ENCODE results near the gene SCRT2. TPM values are rescaled to one million over a fixed set of nuclear protein-coding genes. Genes with fewer than 3 reads are reported as not detected.

SCRT2 gene
- total and polyA plus RNA-seq, 2 donors from 2014 or later, result not detected

DNA sequence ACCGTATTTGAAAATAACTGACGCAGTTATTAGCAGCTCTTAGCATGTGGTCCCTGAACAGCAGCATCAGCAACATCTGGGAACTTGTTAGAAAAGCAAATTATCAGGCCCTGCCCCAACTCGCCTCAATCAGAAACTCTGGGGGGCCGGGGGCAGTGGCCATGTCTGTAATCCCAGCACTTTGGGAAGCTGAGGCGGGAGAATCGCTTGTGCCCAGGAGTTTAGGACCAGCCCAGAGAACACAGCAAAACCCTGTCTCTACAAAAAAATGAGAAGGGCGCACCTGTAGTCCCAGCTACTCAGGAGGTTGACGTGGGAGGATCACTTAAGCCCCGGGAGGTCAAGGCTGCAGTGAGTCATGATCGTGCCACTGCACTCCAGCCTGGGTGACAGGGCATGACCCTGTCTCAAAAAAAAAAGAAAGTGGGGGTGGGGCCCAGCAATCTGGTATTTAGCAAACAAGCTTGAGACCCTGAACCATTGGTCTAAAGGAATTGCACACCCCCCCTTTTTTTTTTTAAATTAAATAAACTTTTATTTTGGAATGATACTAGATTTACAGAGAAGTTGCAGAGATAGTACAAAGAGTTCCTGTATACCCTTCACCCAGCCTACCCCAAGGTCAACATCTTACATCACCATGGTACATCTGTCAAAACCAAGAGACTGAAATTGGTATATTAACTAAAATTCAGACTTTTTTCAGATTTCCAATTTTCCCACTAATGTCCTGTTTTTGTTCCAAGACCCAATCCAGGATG is 29.3 kb downstream of the SCRT2 start:
- Histone ChIP-seq H3K9me3 (ENCODE audit: control insufficient read depth in 2 of 3, insufficient read depth in 1 of 3, low read length in 3 of 3) (no peaks in the 10 kb centered on the region), H3K9ac (ENCODE audit: low read length in 3 of 3) (no peak overlapping the region), H3K36me3 (ENCODE audit: control insufficient read depth in 2 of 3, insufficient read depth in 3 of 3, low read length in 3 of 3) (peaks cover 0 to 16% (median 13%) of the 10 kb centered on the region in 3 donors), H3K4me3 (ENCODE audit: low read length in 3 of 3) (no peak overlapping the region), H3K4me1 (ENCODE audit: control insufficient read depth in 2 of 3, insufficient read depth in 2 of 3, low read depth in 1 of 3, low read length in 3 of 3) (peaks cover 0 to 5% (median 4%) of the 10 kb centered on the region in 3 donors), H3K27ac (ENCODE audit: low read depth in 2 of 2, low read length in 2 of 2) (no peak overlapping the region), H3K27me3 (ENCODE audit: control insufficient read depth, insufficient read depth, low read length) (no peaks in the 10 kb centered on the region)
- TF ChIP-seq, protein P1, sequence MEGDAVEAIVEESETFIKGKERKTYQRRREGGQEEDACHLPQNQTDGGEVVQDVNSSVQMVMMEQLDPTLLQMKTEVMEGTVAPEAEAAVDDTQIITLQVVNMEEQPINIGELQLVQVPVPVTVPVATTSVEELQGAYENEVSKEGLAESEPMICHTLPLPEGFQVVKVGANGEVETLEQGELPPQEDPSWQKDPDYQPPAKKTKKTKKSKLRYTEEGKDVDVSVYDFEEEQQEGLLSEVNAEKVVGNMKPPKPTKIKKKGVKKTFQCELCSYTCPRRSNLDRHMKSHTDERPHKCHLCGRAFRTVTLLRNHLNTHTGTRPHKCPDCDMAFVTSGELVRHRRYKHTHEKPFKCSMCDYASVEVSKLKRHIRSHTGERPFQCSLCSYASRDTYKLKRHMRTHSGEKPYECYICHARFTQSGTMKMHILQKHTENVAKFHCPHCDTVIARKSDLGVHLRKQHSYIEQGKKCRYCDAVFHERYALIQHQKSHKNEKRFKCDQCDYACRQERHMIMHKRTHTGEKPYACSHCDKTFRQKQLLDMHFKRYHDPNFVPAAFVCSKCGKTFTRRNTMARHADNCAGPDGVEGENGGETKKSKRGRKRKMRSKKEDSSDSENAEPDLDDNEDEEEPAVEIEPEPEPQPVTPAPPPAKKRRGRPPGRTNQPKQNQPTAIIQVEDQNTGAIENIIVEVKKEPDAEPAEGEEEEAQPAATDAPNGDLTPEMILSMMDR (IDR thresholded peaks at IDR 0.05; ENCODE audit: borderline replicate concordance, extremely low read depth, insufficient read depth), result no peak
- DNase-seq (peak in 1 of 5 donors; percentile 39), FAIRE-seq (no peak)
- intact Hi-C loops (cut with DNase I), result loop anchor here (10.0 kb wide), 1 partner anchor 81 kb away; no protein-coding TSS in a partner anchor

DNA sequence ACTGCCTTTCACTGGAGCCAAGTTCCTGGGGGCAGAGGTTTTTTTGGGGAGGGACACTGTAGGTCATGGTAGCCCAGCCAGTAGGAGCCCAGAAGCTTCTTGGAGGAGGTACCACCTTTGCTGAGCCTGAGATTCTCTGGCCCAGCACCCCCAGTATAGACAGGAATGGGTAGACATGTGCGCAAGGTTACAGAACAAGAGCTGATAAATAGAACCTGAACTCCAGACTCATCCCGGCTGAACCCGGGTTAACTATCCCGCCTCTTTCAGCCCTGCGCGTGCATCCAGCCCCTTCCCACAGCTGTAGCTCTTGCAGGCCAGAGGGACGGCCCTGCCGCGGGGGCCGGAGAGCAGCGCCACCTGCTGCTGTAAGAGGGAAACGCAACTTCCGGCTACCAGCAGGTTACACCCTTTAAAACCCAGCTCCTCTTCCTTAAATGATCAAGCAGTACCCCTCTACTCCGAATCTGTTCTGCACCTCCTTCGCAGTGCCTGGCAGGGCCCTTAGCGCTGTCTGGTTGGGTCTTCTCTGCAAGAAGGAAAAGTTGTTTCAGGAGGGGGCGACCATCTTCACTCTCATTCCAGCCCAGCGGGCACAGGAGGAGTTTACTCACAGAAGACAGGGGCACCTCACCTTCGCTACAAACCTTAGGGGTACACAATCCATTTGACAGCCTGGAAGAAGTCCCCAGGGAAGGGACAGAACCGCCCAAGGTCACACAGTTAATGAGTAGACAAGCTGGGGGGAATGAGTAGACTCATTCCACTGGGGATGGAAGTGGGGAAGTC is 30.1 kb downstream of the SCRT2 start:
- H3K27ac ChIP-seq (ENCODE audit: low read depth in 2 of 2, low read length in 2 of 2), result no peak overlapping the region
- H3K27me3 ChIP-seq (ENCODE audit: control insufficient read depth, insufficient read depth, low read length), result no peaks in the 10 kb centered on the region
- intact Hi-C loops (cut with DNase I), result loop anchor here (10.0 kb wide), 1 partner anchor 81 kb away; no protein-coding TSS in a partner anchor
- H3K9me3 ChIP-seq (ENCODE audit: control insufficient read depth in 2 of 3, insufficient read depth in 1 of 3, low read length in 3 of 3), result no peaks in the 10 kb centered on the region
- TF ChIP-seq, protein P1 (IDR thresholded peaks at IDR 0.05; ENCODE audit: borderline replicate concordance, extremely low read depth, insufficient read depth), result peak; percentile 83
- H3K9ac ChIP-seq (ENCODE audit: low read length in 3 of 3), result peak overlapping the region in 1 of 3 donors; percentile 51
- H3K4me3 ChIP-seq (ENCODE audit: low read length in 3 of 3), result no peak overlapping the region
- peaks cover 0 to 5% (median 4%) of the 10 kb centered on the region in 3 donors for H3K4me1 ChIP-seq (ENCODE audit: control insufficient read depth in 2 of 3, insufficient read depth in 2 of 3, low read depth in 1 of 3, low read length in 3 of 3)
- FAIRE-seq (no peak), DNase-seq (peak; percentile 79 to 91 (median 88))
- H3K36me3 ChIP-seq (ENCODE audit: control insufficient read depth in 2 of 3, insufficient read depth in 3 of 3, low read length in 3 of 3), result peaks cover 0 to 16% (median 13%) of the 10 kb centered on the region in 3 donors

DNA sequence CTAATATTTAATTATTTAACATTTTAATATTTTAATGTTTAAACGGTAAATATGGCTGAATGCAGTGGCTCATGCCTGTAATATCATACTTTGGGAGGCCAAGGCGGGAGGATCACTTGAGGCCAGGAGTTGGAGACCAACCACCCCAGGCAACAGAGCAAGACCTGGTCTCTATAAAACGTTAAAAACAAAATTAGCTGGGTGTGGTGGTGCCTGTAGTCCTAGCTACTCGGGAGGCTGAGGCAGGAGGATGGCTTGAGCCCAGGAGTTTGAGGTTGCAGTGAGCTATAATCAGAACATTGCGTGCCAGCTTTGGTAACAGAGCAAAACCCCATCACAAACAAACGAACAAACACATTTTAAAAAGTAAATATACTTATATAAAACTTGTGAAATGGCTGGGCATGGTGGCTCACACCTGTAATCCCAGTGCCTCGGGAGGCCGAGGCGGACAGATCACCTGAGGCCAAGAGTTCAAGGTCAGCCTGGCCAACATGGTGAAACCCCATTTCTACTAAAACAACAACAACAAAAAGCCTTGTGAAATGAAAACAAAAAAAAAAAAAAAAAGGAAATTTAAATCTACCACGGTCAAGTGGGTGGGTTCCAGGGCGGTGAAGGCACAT is 30.8 kb downstream of the SCRT2 start:
- Histone ChIP-seq H3K36me3 (ENCODE audit: control insufficient read depth in 2 of 3, insufficient read depth in 3 of 3, low read length in 3 of 3) (peaks cover 0 to 15% (median 13%) of the 10 kb centered on the region in 3 donors), H3K27ac (ENCODE audit: low read depth in 2 of 2, low read length in 2 of 2) (no peak overlapping the region), H3K9me3 (ENCODE audit: control insufficient read depth in 2 of 3, insufficient read depth in 1 of 3, low read length in 3 of 3) (no peaks in the 10 kb centered on the region), H3K4me1 (ENCODE audit: control insufficient read depth in 2 of 3, insufficient read depth in 2 of 3, low read depth in 1 of 3, low read length in 3 of 3) (peaks cover 0 to 5% (median 4%) of the 10 kb centered on the region in 3 donors), H3K9ac (ENCODE audit: low read length in 3 of 3) (no peak overlapping the region), H3K27me3 (ENCODE audit: control insufficient read depth, insufficient read depth, low read length) (no peaks in the 10 kb centered on the region), H3K4me3 (ENCODE audit: low read length in 3 of 3) (no peak overlapping the region)
- intact Hi-C loops (cut with DNase I), result loop anchor here (10.0 kb wide), 1 partner anchor 80 kb away; no protein-coding TSS in a partner anchor
- FAIRE-seq, result no peak
- TF ChIP-seq, protein P1 (IDR thresholded peaks at IDR 0.05; ENCODE audit: borderline replicate concordance, extremely low read depth, insufficient read depth), result no peak
- DNase-seq, result peak in 1 of 5 donors; percentile 41
